ENCODE results near the gene RAP2A.

- TF ChIP-seq CTCF (IDR thresholded peaks at IDR 0.05; ENCODE audit: insufficient read depth, low read depth, low read length) = no peak
- no peak for TF ChIP-seq EZH2 (IDR thresholded peaks at IDR 0.05; ENCODE audit: insufficient read depth, low read length)
Observed at GRCh38 chr13:97484301-97484700, 50.3 kb downstream of the RAP2A start.
